AG20443 (cell line): ENCODE results near the gene SHISA5.
"Not testable (repeated sequence)": the region's sequence is repeated elsewhere in the genome, so short reads cannot be mapped to it uniquely, and the experiment has no call there.

Experiments
- DNase-seq: peaks from one replicate; pipeline ENCODE4 v3.0.0; 2012; ENCODE audit warnings: low spot score, mixed read lengths

SHISA5 gene

GRCh38 chr3:48519277-48519643, 15.3 kb upstream of the SHISA5 start:
- DNase-seq: no peak

GRCh38 chr3:48518638-48519276, 14.8 kb upstream of the SHISA5 start:
- peak; percentile 6 for DNase-seq

GRCh38 chr3:48518069-48518468, 14.1 kb upstream of the SHISA5 start:
- DNase-seq: peak; percentile 8

DNA sequence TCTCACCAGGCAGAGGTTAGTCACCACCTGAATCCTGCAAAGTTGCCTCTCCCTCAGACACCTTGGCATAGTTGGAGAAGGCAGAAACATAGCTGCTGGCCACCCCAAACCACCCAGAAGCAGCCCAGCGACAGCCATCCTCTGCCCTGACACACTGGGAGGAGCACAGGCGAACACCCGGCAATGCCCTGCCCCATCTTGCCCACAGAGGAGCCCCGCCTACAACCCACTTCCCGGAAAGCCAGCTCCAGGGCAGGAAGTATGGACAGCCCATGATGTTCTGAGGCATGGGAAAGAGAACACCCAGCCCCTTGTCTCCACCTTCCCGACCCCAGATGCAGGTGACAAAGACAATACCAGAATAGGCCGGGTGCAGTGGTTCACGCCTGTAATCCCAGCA, 12.6 kb upstream of the SHISA5 start:
- DNase-seq: no peak

- no peak for DNase-seq
Observed at GRCh38 chr3:48514431-48515227, 10.7 kb upstream of the SHISA5 start.

GRCh38 chr3:48511551-48511950, 7.6 kb upstream of the SHISA5 start:
- DNase-seq: no peak

GRCh38 chr3:48507256-48508061, 3.5 kb upstream of the SHISA5 start:
- DNase-seq: peak; percentile 69

GRCh38 chr3:48505968-48506504, 2.1 kb upstream of the SHISA5 start:
- DNase-seq: no peak

- peak; percentile 5 for DNase-seq
Observed at GRCh38 chr3:48505146-48505545, 1.2 kb upstream of the SHISA5 start.

GRCh38 chr3:48503401-48504050, 448 bp downstream of the SHISA5 start:
- DNase-seq: peak; percentile 76

DNA sequence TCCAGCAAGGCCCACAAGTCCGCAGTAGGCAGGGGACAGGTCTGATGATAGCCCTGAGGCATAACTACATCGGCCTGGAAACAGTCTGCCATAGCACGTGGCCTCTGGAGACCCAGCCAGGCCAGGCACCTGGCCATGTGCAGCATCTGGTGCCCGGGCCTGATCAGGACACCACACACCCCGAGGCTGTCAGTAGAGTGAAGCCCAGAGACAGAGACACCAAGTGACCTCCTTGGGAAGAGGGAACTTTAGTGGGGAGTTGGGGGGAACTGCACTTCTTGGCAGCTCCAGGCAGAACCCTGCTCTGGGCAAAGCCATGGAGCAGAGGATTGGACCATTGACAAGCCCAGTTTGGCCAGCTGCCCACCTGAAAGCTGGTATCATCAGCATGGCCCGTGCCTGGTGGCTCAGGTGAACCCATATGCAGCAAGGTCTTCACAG, 1.2 kb downstream of the SHISA5 start:
- peak; percentile 30 for DNase-seq

DNA sequence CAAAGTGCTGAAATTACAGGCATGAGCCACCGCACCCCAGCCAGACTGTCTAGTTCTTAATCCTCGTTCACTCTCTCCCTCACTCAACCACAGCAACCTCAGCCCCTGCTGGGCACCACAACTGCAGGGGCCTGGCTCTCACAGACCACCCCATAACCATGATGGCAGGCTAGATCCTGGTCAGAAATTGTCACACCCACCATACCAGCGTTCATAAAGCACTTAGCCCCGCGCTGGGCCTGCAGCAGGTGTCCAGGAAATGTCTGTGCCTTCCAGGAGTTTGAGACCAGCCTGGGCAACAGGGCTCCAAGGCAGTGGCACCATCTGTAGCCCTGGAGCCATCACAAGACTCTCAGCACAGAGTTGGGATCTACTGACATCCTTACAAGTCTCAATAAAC, 1.9 kb downstream of the SHISA5 start:
- no peak for DNase-seq

GRCh38 chr3:48501196-48501595, 2.8 kb downstream of the SHISA5 start:
- peak; percentile 6 for DNase-seq

DNA sequence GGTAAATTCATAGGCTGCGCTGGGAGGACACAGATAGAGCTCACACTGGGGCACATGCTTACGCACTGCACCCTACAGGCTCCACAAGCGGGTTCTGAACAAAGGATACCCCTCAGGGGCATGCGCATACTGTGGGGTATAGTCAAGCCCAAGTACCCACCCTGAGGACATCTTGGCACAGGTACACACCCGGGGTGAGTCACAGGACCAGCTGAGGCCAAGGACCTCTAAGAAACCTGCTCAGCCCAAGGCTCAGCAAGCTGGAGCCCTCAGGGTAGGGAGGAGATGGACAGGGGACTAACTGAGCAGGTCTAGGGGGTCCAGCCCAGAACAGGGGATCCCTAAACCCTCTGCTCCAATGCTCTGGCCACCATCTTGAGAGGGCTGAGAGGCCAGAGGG, 3.3 kb downstream of the SHISA5 start:
- DNase-seq: peak; percentile 4

DNA sequence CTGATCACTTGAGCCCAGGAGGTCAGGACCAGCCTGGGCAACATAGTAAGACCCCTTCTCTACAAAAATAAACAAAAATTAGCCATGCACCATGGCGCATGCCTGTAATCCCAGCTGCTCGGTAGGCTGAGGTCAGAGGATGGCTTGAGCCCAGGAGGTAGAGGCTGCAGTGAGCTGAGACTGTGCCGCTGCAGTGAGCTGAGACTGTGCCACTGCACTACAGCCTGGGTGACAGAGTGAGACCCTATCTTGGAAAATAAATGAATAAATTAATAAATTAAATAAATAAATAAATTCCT, 10.8 kb downstream of the SHISA5 start:
- DNase-seq: no peak

DNA sequence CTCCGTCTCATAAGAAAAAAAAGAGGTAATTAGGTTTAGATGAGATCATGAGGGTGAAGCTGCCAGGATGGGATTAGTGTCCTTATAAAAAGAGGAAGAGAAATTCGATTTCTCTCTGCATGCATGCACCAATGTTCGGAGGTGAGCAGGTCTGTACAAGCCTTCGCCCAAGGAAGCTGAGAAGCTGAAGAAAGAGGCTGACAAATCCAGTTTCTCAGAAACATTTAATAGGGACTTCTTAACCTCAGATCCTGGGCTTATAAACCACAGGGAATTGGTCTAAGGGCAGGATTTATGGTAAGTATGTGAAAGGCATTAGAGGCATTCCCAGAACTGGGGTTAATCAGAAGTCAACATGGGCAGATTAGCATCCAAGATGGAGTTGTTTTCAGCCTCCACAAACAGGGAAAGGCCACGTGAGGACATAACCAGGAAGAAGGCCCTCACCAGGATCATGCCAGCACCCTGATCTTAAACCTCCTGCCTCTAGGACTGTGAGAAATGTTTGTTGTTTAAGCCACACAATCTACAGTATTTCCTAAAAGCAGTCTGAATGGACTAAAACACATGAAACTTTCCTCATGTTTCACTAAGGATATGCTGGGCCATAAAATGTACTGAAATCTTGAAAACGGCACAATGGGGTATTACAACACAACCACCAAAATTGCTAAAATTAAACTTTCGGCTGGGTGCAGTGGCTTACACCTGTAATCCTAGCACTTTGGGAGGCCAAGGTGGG, 11.3 kb downstream of the SHISA5 start:
- DNase-seq: no peak

- DNase-seq: no peak
Observed at GRCh38 chr3:48486952-48487351, 17.0 kb downstream of the SHISA5 start.

- DNase-seq: not testable (repeated sequence)
Observed at GRCh38 chr3:48482822-48483221, 21.2 kb downstream of the SHISA5 start.

GRCh38 chr3:48480891-48481290, 23.1 kb downstream of the SHISA5 start:
- not testable (repeated sequence) for DNase-seq

DNA sequence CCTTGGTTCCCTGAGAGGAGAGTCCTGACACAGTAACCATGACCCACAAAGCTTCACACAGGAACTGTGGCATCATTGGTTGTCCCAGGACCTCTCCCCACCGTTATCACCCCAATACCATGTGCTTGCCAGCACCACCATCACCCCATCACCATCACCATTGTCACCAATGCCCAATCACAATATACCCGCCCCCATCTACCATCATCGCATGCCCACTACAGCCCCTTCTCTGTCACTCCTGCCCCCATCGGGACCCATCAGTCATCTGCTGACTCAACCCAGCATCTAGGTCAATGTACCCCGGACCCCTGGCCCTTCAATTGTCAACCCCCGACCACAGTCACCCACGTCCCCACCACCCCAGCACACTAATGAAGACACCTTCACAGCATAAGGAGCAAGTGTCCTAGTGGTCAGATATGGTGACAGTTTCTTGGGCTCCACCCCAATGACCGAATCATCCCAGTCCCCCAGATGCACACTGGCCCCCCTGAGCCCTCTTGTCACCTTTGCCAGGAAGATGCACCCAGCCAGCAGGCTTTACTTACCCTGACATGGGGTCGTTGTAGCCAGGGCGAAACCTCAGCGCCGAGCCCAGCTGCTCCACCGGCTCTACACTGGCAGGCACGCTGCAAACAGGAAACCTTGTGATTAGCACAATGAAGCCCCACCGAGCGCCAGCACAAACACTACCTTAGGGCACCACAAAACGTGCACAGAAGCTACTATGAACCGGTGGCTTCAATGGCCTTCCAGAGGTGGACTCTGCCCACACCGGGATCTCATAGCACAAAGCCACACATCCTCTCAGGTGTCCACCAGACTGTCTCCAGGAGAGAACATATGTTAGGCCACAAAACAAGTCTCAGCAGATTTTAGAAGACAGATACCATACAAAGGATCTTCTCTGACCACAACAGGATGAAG, 25.1 kb downstream of the SHISA5 start:
- DNase-seq: peak; percentile 1
